ENCODE measurements around the gene ARHGAP40.

The ARHGAP40 gene

DNA sequence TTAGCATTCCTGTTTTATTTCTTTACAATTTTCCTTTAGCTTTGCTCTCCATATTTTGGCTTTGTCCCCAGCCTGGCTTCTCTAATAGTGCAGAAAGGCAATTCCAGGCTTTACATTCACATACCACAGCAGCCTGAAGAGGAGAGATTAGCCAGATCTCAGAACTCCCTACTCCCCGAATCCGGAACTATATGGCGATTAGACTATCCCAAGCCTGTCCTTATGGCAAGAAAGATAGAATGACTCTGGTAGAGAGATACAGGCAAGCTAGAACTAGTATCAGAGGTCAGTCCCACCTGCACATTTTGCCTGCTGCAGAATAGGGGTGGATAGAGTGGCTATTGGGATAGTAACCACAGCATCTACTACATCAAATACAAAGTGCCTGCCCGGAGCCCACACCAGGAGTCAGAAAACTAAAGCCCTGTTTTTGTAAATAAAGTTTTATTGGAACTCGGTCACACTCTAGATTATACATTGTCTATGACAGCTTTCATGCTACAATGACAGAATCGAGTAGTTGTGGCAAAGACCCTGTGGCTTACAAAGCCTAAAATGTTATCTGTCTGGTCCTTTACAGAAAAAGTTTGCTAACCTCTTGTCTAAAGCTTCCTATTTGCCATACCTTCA, 37.7 kb upstream of the ARHGAP40 start:
- TF ChIP-seq, protein P1, sequence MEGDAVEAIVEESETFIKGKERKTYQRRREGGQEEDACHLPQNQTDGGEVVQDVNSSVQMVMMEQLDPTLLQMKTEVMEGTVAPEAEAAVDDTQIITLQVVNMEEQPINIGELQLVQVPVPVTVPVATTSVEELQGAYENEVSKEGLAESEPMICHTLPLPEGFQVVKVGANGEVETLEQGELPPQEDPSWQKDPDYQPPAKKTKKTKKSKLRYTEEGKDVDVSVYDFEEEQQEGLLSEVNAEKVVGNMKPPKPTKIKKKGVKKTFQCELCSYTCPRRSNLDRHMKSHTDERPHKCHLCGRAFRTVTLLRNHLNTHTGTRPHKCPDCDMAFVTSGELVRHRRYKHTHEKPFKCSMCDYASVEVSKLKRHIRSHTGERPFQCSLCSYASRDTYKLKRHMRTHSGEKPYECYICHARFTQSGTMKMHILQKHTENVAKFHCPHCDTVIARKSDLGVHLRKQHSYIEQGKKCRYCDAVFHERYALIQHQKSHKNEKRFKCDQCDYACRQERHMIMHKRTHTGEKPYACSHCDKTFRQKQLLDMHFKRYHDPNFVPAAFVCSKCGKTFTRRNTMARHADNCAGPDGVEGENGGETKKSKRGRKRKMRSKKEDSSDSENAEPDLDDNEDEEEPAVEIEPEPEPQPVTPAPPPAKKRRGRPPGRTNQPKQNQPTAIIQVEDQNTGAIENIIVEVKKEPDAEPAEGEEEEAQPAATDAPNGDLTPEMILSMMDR (IDR thresholded peaks at IDR 0.05; ENCODE audit: low read depth, low read length, missing control alignments): no peak
- no peak overlapping the region for H3K4me3 ChIP-seq (ENCODE audit: low read depth, low read length)
- no peak for DNase-seq (ENCODE audit: low read depth)

DNA sequence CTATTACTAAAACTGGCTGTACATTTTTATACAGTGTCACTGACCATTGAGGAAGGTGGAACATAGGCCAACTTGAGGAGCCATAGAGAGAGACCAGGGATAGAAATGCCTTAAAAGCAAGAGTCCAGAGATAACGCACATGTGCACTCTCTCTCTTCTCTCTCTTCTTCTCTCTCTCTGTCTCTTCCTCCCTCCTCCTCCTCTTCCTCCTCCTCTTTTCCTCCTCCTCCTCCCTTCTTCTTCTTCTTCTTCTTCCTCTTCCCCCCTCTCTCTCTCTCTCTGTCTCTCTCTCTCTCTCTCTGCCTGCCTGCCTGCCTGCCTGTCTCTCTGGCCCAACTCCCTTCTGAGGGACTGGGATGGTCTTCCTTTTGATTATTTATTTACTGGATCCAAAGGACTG, 36.9 kb upstream of the ARHGAP40 start:
- no peak for DNase-seq (ENCODE audit: low read depth)
- TF ChIP-seq, protein P1 (IDR thresholded peaks at IDR 0.05; ENCODE audit: low read depth, low read length, missing control alignments): no peak
- no peak overlapping the region for H3K4me3 ChIP-seq (ENCODE audit: low read depth, low read length)

DNA sequence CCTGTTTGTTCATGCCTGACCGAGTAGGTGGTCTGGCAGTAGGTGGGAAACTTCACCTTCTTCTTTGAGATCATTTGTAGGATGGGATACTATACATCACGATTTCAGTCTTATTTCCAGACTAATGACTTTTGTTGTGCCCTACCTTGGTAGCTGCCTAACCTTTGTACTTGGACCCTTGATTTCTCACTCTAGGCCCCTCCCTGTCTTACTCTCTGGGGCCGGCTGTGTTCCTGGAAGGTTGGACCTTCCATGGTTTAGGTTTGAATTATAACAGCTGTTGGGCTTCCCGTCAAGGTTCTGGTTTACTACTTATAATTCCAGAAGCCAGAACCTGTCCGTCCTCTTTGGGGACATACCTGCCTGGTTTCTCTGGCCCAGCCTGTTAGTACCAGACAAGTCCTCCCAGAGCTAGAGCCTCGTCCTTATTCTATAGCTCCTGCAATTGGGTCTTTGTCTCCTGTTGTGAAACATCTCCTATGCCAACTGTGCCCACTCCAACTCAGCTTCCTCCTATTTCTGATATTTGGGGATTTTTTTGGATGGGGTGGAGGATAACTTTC, 35.5 kb upstream of the ARHGAP40 start:
- H3K4me3 ChIP-seq (ENCODE audit: low read depth, low read length): no peak overlapping the region
- TF ChIP-seq, protein P1 (IDR thresholded peaks at IDR 0.05; ENCODE audit: low read depth, low read length, missing control alignments): no peak
- DNase-seq (ENCODE audit: low read depth): no peak

DNA sequence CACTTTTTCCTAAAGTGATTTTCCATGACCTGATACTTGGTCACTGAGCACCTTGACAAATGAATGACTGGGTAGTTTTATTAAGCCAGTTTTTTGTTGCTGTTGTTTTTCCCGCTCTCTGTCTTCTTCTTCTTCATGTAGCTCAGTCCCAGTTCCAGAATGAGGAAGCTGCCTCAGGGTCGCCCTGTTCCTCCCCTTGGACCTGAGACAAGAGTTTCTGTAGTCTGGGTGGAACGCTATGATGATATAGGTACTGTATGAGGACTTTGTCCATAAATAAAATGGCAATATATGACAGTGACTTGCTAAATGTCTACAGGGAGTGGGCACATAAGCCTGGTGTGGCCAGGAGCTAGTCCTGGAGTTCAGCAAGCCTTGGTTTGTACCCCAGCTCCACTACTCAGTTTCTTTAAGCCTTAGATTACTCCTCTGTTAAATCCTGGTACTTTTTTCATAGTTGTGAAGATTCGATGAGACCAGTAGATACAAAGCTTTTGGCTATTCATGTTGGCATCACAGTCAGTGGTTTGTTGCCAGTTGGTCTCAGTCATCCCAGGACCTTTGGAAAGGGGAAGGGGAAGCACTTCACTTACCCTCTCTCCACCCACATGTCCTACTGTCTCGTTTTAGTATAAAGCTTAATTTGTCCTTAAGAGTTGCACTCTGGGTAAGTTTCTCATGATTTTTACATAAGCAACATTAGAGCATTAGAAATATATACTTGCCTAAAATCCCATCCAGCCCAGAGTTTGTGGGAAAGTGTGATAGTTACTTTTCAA, 31.7 kb upstream of the ARHGAP40 start:
- H3K4me3 ChIP-seq (ENCODE audit: low read depth, low read length): no peak overlapping the region
- TF ChIP-seq, protein P1 (IDR thresholded peaks at IDR 0.05; ENCODE audit: low read depth, low read length, missing control alignments): no peak

DNA sequence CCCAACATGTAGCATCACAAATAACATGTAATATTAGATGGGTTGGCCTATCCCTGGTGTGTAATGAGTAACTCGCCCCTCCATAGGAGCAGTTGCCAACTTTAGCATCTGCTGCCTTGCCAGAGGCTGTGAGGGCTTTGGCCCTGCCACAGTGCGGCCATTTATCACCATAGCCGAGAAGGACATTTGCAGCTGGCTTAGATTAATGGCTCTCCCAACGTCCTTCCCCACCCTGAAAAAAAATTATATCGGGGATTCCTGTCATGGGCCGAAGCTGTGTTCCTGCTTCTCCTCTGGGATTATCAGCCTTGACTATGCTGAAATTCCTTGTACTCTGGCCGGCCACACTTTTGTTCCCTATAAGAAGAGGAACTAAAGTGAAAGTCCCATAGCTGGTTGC, 28.2 kb upstream of the ARHGAP40 start:
- no peak for DNase-seq (ENCODE audit: low read depth)
- H3K4me3 ChIP-seq (ENCODE audit: low read depth, low read length): no peak overlapping the region
- TF ChIP-seq, protein P1 (IDR thresholded peaks at IDR 0.05; ENCODE audit: low read depth, low read length, missing control alignments): no peak

More for the DNA sequence above, 31.7 kb upstream of the ARHGAP40 start:
- no peak for DNase-seq (ENCODE audit: low read depth)

DNA sequence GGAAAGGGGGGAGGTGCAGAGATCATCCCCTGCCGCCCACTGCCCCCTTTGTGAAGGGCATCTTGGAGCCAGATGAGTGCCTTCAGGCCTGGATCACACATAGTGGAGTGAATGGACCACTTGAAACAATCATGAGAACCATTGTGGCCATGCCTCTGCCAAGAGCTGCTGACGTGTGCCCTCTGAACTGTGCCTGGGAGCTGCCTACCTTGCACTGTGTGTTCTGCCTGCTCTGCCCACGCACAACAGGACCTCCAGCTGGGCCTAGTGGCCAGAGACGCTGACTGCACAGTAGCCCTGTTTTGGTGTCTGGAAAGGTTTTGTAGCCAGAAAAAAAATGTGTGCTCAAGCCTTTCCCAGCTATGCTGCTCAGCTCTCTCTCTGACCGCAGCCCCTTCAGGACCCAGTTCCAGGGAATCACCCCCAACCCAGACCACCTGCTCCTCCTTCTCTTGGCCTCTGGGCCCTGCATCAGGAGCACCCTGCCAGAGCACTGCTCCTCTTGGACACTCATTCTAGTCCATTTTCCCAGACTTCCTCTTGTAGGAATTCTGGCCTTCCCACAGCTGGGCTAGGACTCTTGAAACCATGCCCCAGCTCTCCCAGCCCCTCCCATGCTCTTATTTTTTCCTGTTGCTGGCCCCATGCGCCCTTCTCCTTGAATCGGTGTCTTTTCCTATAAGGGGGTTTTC, 22.2 kb upstream of the ARHGAP40 start:
- DNase-seq (ENCODE audit: low read depth): no peak
- TF ChIP-seq, protein P1 (IDR thresholded peaks at IDR 0.05; ENCODE audit: low read depth, low read length, missing control alignments): no peak
- no peak overlapping the region for H3K4me3 ChIP-seq (ENCODE audit: low read depth, low read length)
